Measurements from ENCODE around the gene SON.
A peak's percentile ranks its signal among the peaks of the same experiment; 100 is the strongest.
"Not testable (repeated sequence)": the region's sequence is repeated elsewhere in the genome, so short reads cannot be mapped to it uniquely, and the experiment has no call there.

The SON gene

GRCh38 chr21:33569991-33570390 lies 27.2 kb downstream of the SON start:
- no peak for DNase-seq (ENCODE audit: low read depth)

- DNase-seq (ENCODE audit: low read depth), result no peak
These were observed 29.5 kb downstream of the SON start for GRCh38 chr21:33572350-33572749.

- not testable (repeated sequence) for DNase-seq (ENCODE audit: low read depth)
These were observed 33.9 kb downstream of the SON start for GRCh38 chr21:33576741-33577141.

- DNase-seq (ENCODE audit: low read depth), result no peak
These were observed 35.4 kb downstream of the SON start for GRCh38 chr21:33578214-33578613.

GRCh38 chr21:33578959-33579542 lies 36.2 kb downstream of the SON start:
- DNase-seq (ENCODE audit: low read depth), result no peak

GRCh38 chr21:33584455-33584854 lies 41.6 kb downstream of the SON start:
- DNase-seq (ENCODE audit: low read depth), result no peak

GRCh38 chr21:33586927-33587326 lies 44.1 kb downstream of the SON start:
- DNase-seq (ENCODE audit: low read depth), result no peak

GRCh38 chr21:33587792-33588484 lies 45.1 kb downstream of the SON start:
- DNase-seq (ENCODE audit: low read depth), result no peak

GRCh38 chr21:33588485-33589335 lies 45.9 kb downstream of the SON start, which contains the start of gene DONSON:
DONSON (minus strand) TSS chr21:33588684; CDS start chr21:33588641, 43 bp downstream.
- peak; percentile 80 for DNase-seq (ENCODE audit: low read depth)

- DNase-seq (ENCODE audit: low read depth), result no peak
These were observed 55.2 kb downstream of the SON start for GRCh38 chr21:33598051-33598450.

- DNase-seq (ENCODE audit: low read depth), result no peak
These were observed 65.7 kb downstream of the SON start for GRCh38 chr21:33608559-33608958.

- no peak for DNase-seq (ENCODE audit: low read depth)
These were observed 68.3 kb downstream of the SON start for GRCh38 chr21:33611006-33611744.

GRCh38 chr21:33617565-33617964 lies 74.7 kb downstream of the SON start:
- DNase-seq (ENCODE audit: low read depth), result not testable (repeated sequence)

- no peak for DNase-seq (ENCODE audit: low read depth)
These were observed 75.6 kb downstream of the SON start for GRCh38 chr21:33618407-33618806.

- no peak for DNase-seq (ENCODE audit: low read depth)
These were observed 76.9 kb downstream of the SON start for GRCh38 chr21:33619726-33620125.

- DNase-seq (ENCODE audit: low read depth), result no peak
These were observed 79.4 kb downstream of the SON start for GRCh38 chr21:33622253-33622652.

GRCh38 chr21:33626151-33626550 lies 83.3 kb downstream of the SON start:
- DNase-seq (ENCODE audit: low read depth), result not testable (repeated sequence)

Data from T follicular helper cell (primary cell).